ENCODE results near the gene IRAK1BP1. TPM values are rescaled to one million over a fixed set of nuclear protein-coding genes. Genes with fewer than 3 reads are reported as not detected.

Gene IRAK1BP1
- total RNA-seq, 1 donor from 2014 or later = 13.8 TPM

DNA sequence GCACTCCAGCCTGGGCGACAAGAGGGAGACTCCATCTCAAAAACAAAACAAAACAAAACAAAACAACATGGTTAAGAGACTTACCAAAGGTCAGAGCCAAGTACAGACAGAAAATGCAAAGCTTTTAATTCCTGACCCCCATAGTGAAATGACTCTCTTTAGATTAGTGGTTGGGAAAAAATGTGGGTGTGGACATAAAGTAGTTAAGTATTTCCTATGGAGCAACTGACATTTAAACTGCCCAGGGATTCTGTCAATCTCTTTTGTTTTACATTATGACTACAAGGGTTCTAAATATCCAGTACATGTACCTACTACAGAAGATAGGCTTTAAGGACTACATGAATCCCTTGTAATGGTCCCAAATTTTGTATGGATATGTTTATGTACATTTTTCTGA is 75.1 kb downstream of the IRAK1BP1 start:
- TF ChIP-seq, protein P1, sequence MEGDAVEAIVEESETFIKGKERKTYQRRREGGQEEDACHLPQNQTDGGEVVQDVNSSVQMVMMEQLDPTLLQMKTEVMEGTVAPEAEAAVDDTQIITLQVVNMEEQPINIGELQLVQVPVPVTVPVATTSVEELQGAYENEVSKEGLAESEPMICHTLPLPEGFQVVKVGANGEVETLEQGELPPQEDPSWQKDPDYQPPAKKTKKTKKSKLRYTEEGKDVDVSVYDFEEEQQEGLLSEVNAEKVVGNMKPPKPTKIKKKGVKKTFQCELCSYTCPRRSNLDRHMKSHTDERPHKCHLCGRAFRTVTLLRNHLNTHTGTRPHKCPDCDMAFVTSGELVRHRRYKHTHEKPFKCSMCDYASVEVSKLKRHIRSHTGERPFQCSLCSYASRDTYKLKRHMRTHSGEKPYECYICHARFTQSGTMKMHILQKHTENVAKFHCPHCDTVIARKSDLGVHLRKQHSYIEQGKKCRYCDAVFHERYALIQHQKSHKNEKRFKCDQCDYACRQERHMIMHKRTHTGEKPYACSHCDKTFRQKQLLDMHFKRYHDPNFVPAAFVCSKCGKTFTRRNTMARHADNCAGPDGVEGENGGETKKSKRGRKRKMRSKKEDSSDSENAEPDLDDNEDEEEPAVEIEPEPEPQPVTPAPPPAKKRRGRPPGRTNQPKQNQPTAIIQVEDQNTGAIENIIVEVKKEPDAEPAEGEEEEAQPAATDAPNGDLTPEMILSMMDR (IDR thresholded peaks at IDR 0.05; ENCODE audit: partially characterized antibody, unreplicated experiment) = no peak
- H3K4me3 Mint-ChIP-seq (ENCODE audit: unreplicated experiment) = no peak overlapping the region
- H3K36me3 Mint-ChIP-seq (ENCODE audit: unreplicated experiment) = no peaks in the 10 kb centered on the region
- H3K4me1 Mint-ChIP-seq (ENCODE audit: low read depth, unreplicated experiment) = no peaks in the 10 kb centered on the region
- H3K9me3 Mint-ChIP-seq (ENCODE audit: unreplicated experiment) = no peaks in the 10 kb centered on the region
- H3K27ac Mint-ChIP-seq (ENCODE audit: unreplicated experiment) = no peak overlapping the region
- H3K27me3 Mint-ChIP-seq (ENCODE audit: unreplicated experiment) = no peaks in the 10 kb centered on the region
- no peak for DNase-seq

DNA sequence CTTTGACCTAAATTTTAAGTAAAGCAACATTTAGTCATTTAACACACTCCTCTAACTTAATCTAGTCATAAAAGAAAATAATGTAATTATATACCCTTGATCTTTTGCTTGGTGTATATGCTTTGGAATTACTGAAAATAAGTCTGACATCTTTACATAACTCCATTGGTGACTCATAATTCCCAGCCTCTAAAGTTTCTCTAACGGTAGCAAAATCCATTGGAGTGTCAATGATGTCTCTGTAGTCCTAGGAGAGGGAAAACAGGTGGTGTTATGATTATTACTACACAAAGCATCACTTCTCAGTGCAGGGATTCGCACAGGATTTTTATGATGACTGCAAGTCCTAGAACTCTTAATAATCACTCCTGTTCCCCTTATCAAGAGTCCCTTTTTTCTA is 80.2 kb downstream of the IRAK1BP1 start:
- TF ChIP-seq, protein P1 (IDR thresholded peaks at IDR 0.05; ENCODE audit: partially characterized antibody, unreplicated experiment) = no peak
- Mint-ChIP-seq H3K27ac (ENCODE audit: unreplicated experiment) (no peak overlapping the region), H3K4me3 (ENCODE audit: unreplicated experiment) (no peak overlapping the region), H3K27me3 (ENCODE audit: unreplicated experiment) (peaks cover 6% of the 10 kb centered on the region), H3K4me1 (ENCODE audit: low read depth, unreplicated experiment) (no peaks in the 10 kb centered on the region), H3K36me3 (ENCODE audit: unreplicated experiment) (peaks cover 43% of the 10 kb centered on the region), H3K9me3 (ENCODE audit: unreplicated experiment) (peaks cover 14% of the 10 kb centered on the region)
- no peak for DNase-seq

GRCh38 chr6:78947962-78948361 is 80.6 kb downstream of the IRAK1BP1 start:
- no peak for DNase-seq
- Mint-ChIP-seq H3K27me3 (ENCODE audit: unreplicated experiment) (peaks cover 6% of the 10 kb centered on the region), H3K36me3 (ENCODE audit: unreplicated experiment) (peaks cover 46% of the 10 kb centered on the region), H3K4me3 (ENCODE audit: unreplicated experiment) (no peak overlapping the region), H3K9me3 (ENCODE audit: unreplicated experiment) (peaks cover 14% of the 10 kb centered on the region), H3K4me1 (ENCODE audit: low read depth, unreplicated experiment) (no peaks in the 10 kb centered on the region), H3K27ac (ENCODE audit: unreplicated experiment) (no peak overlapping the region)
- TF ChIP-seq, protein P1 (IDR thresholded peaks at IDR 0.05; ENCODE audit: partially characterized antibody, unreplicated experiment) = no peak

GRCh38 chr6:78948785-78949184 is 81.4 kb downstream of the IRAK1BP1 start:
- peaks cover 14% of the 10 kb centered on the region for H3K9me3 Mint-ChIP-seq (ENCODE audit: unreplicated experiment)
- peaks cover 6% of the 10 kb centered on the region for H3K27me3 Mint-ChIP-seq (ENCODE audit: unreplicated experiment)
- no peaks in the 10 kb centered on the region for H3K4me1 Mint-ChIP-seq (ENCODE audit: low read depth, unreplicated experiment)
- TF ChIP-seq, protein P1 (IDR thresholded peaks at IDR 0.05; ENCODE audit: partially characterized antibody, unreplicated experiment) = no peak
- peaks cover 46% of the 10 kb centered on the region for H3K36me3 Mint-ChIP-seq (ENCODE audit: unreplicated experiment)
- no peak overlapping the region for H3K27ac Mint-ChIP-seq (ENCODE audit: unreplicated experiment)
- no peak overlapping the region for H3K4me3 Mint-ChIP-seq (ENCODE audit: unreplicated experiment)
- DNase-seq = no peak

DNA sequence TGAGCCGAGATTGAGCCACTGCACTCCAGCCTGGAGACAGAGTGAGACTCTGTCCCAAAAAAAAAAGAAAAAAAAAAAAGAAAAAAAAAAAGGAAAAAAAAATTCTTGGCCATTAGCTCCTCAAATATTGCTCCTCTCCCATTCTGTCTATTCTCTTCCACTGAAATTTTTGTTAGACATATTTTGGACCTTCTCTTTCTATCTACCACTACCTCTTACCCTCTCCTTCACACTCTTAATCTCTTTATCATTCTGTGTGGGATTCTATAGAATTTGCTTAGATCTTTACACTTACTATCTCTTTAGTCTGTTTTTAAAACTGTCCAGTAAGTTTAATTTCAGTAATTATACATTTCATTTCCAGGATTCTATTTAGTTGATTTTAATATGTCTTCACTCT is 85.0 kb downstream of the IRAK1BP1 start:
- TF ChIP-seq, protein P1 (IDR thresholded peaks at IDR 0.05; ENCODE audit: partially characterized antibody, unreplicated experiment) = no peak
- H3K4me1 Mint-ChIP-seq (ENCODE audit: low read depth, unreplicated experiment) = no peaks in the 10 kb centered on the region
- H3K4me3 Mint-ChIP-seq (ENCODE audit: unreplicated experiment) = no peak overlapping the region
- DNase-seq = no peak
- H3K9me3 Mint-ChIP-seq (ENCODE audit: unreplicated experiment) = peaks cover 16% of the 10 kb centered on the region
- H3K27ac Mint-ChIP-seq (ENCODE audit: unreplicated experiment) = no peak overlapping the region
- peaks cover 6% of the 10 kb centered on the region for H3K27me3 Mint-ChIP-seq (ENCODE audit: unreplicated experiment)
- peaks cover 46% of the 10 kb centered on the region for H3K36me3 Mint-ChIP-seq (ENCODE audit: unreplicated experiment)

Other genes starting within 250 kb of the IRAK1BP1 start
- 60.0 TPM for gene PHIP, start 210.7 kb downstream of the IRAK1BP1 start, total RNA-seq (ENCODE audit: unreplicated experiment)

All from glutamatergic neuron (in vitro differentiated cells).